ENCODE results near the gene BIRC6.
"Not testable (repeated sequence)": the region's sequence is repeated elsewhere in the genome, so short reads cannot be mapped to it uniquely, and the experiment has no call there.

The BIRC6 gene

DNA sequence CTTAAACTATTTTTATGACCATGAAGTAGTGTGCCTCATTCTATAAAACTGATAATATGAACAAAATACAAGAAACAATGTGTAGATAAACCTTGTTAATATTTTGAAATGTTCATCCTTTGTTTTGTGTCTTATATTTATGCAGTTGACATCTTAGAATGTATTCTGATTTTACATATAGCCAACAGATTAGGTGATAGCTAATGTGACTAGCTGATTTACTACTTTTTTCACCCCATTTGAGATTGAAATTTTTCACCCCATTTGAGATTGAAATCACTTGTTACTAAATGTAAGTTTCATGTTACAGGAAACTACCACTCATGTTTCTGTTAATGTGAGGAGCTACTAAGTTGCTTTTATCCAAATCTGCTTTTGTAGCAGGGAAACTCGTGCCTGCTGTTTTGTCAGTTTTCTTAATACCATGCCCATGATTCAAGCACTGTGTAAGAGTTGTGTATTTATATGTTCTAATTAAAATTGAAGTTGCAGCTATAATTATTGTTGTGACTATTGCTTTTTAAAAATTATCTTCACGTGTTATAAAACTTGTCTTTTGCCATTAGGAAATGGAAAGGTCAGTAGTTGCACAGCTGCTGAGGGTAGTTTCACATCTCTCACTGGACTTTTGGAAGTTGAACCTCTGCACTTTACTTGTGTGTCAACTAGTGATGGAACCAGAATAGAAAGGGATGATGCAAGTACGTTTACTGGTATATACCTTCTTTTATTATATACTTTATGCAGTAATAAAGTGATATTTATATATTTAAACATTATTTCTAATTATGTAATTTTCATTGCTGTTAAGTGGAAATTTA lies 96.6 kb downstream of the BIRC6 start:
- no peak for DNase-seq

DNA sequence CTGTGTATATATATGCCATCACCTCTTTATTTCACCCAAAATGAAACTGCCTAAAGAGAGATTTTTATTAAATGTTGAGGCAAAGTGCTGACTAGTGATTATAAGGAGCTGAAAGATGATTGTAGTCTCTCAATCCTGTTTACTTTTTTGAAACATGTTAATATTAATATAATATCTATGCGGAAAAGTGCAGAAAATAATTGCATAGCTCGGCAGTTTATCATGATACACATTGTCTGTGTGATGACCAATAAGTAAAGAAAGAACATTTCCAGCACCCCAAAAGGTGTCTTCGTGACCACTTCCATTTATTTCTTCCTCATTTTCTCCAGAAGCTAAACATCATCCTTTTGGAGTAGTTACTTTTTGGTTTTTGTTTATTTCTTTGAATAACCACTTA lies 99.0 kb downstream of the BIRC6 start:
- DNase-seq: no peak

DNA sequence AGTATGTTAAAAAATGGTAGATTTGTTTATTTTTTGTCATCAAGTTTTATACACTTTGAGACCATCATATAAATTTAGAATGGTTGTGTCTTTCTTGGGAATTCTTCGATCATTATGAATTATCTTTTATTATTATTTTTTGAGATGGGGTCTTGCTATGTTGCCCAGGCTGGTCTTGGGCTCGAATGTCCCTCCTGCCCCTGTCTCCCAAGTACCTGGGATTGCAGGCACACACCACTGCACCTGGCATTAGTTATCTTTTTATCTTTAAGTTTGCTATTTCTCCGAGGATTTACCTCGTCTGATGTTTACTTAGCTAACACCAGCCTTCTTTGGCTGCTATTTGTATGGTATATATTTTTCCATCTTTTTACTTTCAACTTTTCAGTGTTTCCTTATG lies 100.0 kb downstream of the BIRC6 start:
- no peak for DNase-seq

DNA sequence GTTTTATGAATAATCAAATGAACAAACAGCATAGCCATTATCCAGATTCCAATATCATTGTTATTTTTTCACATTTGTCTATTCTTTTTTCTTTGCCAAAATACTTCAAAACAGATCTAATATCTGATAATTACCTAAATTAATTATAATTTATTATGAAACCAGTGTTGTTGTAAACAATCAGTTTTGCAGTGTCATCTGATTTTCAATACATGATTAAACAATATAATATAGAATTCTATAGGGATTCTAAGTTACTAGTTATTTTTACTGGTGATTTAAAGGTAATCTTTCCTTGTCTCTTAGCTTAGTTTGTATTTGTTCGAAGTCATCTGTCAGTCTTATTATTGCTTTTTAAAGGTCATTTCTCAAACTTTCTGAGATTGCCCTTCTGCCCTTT lies 101.0 kb downstream of the BIRC6 start:
- no peak for DNase-seq

DNA sequence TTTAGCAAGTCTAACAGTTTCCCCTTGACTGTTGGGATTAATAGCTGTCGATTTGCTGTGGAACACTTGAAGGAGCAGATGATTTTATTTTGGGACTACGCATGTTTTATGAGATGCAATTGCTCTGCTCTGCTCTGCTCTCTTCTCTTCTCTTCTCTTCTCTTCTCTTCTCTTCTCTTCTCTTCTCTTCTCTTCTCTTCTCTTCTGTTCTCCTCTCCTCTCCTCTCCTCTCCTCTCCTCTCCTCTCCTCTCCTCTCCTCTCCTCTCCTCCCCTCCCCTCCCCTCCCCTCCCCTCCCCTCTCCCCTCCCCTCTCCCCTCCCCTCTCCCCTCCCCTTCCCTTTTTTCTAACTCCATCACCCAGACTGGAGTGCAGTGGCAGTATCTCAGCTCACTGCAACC lies 104.0 kb downstream of the BIRC6 start:
- DNase-seq: not testable (repeated sequence)

DNA sequence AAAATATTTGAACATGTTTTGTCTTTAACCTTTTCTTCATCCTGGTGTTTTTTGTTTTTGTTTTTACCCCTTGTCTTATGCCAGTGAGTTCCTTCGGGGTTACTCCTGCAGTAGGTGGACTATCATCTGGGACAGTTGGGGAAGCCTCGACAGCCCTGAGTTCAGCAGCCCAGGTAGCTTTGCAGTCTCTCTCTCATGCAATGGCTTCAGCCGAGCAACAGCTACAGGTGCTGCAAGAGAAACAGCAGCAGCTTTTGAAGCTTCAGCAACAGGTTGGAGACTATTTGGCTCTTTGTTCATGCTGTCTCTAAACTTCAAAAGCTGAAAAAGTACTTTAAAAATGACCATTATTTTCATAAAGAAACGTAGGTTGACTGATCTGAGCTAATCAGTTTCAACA lies 106.3 kb downstream of the BIRC6 start:
- DNase-seq: no peak

DNA sequence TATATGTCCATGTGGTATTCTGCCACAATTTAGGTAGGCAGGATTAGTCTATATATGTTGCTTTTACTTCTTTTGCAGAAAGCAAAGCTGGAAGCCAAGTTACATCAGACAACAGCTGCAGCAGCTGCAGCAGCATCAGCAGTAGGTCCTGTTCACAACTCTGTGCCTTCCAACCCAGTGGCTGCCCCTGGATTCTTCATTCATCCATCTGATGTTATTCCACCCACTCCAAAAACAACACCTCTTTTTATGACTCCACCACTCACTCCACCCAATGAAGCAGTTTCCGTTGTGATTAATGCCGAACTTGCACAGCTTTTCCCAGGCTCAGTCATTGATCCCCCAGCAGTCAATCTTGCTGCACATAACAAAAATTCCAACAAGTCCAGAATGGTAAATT lies 107.6 kb downstream of the BIRC6 start:
- no peak for DNase-seq

DNA sequence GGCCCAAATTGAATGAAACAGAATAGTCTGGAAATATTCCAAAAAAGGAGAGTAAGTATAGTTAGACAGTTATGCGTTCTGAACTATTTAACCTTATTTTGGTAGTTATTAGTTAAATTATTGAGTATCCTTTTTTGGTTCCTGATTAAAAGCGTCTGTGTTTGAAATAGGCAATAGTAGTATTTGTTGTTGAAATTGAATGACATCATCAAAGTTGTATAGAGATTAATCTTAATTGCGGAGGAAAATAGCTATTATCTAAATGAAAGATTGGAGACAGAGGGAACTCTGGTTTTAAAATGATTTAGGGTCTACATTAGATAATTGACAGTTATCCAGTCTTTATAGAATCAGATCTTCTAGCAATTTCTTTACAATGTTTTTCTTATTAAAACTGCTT lies 115.8 kb downstream of the BIRC6 start:
- DNase-seq: no peak

DNA sequence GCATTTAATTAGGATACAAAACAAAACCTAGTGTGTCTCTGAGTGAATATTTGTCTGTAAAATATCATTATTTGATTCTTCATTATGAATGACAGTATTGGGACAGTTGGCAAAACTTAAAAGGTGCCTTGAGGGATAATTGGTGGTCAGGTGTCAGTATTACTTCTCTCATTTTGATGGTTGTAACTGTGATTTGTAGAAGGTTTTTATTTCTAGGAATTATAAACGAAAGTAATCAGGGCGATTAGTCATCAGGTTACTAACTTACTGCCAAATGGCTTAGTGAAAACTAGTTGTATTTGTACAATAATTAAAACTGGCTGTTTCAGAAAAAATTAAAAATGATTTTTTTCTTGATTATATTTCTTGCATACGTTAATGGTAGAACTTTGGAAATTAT lies 117.6 kb downstream of the BIRC6 start:
- no peak for DNase-seq

DNA sequence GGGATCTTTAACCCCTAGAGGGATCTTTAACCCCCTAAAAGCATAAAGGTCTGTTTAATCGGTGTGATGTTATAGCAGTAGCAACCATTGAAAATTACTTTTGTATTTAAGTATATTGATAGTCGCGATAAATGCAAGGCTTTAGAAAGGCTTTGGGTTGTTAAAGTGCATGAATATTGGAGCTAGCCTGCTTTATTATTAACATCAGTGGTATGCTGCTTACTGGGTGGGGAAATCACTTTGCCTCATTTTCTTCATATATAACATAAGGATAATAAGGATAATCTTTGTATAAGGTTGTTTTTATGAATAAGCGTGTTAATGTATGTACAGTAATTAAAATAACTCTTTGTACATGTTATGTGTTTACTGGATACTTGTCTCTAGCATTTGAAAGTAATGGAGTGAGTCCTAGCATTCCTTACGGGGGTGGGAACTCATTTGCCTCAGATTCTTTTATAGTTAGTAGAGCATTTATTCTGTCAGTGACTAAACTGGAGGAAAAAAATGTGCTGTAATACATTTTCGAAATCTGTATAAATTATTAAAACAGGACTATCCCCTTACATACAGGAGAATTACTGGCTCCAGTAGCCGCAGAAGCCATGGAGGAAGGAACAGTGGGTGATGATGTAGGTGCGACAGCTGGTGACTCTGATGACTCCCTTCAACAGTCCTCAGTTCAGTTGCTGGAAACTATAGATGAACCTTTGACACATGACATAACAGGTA lies 122.2 kb downstream of the BIRC6 start:
- DNase-seq: no peak

DNA sequence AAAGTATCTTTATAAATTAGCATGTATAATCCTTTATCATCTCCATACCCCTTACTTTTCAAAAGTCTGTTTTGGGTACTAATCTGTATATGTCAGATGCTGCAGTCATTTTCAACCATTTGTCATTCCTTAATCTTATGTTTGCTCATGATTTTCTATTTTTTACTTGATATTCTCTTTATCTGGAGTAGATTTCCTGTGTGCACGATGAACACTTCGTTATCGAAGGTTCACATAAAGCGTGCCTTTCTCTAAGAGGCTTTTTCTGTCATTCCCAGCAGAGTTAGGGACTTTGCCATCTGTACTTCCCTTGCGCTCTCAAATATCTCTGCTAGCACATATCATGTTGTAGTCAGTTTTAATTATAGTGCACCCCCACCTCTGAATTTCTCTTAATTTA lies 123.2 kb downstream of the BIRC6 start:
- DNase-seq: no peak

DNA sequence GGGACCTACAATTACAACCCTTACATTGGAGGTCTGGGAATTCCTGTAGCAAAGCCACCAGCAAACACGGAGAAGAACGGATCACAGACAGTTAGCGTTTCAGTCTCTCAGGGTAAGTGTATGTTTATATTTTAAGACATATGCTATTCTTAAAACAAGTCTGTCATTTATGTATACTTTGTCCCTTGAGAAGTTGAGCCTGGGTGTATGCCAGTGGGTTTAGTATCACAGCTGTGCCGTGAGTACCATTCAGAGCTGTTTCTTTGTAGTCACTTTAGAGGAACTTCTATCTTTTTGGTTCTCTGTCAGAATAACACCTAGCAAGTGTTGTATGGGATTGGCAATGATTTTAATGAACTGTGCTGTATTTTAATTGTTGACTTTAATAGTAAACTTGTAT lies 125.6 kb downstream of the BIRC6 start:
- DNase-seq: no peak

DNA sequence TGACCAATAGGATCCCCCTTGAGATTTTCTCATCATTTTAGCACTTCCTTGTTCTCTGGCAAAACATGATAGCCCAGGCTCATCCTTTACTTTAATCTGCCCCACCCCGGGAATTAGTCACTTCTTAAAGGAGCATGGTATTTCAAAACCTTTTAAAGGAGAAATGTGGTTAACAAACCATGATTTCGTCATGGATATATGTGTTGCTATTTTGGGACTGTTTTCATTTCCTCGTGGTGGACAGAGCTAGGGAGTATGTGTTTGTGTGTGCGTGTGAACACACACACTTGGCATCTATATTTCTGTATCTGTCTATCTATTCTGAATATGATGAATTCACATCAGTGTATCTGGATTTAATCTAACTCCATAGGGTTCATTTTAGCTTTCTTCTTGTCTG lies 128.1 kb downstream of the BIRC6 start:
- peak; percentile 97 for DNase-seq

DNA sequence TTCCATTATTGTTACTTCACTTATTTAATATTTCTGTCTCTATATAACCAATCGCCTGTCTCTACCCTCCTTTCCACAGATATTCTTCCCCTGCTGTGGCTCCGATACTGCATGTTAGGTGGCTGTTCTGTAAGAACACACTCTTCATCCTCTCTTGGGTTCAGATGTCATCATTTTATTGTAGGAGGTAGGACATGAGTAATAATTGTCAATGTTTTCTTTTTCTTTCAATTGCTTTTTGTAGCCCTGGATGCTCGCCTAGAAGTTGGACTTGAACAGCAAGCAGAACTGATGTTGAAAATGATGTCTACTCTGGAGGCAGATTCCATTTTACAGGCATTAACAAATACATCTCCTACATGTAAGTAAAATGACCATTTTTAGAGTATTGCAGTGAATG lies 128.6 kb downstream of the BIRC6 start:
- DNase-seq: peak; percentile 43

DNA sequence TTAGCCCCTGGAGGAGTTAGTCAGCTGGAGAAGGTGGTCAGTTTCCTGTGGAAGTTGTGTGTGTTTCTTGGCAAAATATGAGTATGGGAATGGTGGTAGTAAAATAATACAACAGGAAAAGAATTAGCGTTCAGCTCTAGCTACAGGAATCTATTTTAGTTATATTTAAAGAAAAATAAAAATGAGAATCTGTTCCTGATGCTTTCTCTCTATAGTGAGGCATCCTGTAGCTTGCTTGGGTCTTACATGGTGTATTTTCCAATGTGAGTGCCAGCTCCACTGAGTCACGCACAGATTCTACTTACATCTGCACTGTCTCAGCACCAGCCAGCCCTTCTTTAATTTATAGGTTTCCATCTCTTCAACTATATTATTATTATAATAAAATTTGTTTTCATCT lies 132.2 kb downstream of the BIRC6 start:
- no peak for DNase-seq

DNA sequence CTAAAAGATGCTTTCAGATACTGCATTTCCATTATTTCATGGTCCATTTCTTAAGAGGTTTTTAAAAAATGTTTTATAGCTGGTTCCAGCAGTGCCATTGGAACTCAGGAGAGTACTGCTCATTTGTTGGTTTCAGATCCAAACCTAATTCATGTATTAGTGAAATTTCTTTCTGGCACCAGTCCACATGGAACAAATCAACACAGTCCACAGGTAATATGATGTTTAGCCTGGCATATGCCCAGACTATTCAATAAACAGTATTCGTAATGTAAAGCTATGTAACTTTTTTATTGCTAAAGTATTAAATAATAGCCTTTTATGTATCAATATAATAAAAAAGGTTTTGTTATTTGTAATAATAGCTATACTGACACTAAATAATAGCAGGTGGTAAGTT lies 134.5 kb downstream of the BIRC6 start:
- no peak for DNase-seq

DNA sequence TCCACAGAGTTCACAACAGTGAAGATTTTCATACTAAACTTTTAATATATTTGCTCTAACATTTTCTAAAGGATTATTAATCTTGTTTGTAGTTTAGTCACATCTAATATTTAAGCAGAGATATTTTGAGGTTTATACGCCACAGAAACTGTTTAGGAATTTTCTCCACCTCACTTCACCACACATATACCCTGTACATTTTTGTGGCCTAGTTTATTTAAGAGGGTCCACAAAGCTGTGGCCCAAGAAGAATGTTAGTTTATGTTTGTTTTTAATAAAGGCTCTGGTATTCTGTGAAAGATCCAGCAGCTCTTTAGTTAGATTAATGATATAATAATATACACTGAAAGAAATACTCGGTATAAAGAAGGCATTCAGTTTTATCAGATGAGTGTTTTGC lies 138.3 kb downstream of the BIRC6 start:
- no peak for DNase-seq

DNA sequence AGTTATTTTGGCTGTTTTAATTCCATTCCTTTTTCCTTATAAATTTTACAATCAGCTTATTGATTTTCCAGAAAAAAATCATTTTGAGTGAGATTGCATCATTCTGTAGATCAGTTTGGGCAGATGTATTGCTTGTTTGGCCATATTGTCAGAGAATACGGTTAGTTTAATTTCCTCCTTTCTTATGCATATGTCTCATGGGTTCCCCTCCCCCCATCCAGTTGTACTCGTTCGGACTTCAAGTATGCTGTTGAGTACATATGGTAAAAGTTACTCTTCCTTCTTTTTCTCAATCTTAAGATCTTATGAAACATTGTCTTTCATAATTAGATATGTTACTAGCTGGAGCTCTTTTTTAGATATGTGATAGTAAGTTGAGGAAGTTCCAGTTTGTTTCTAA lies 139.8 kb downstream of the BIRC6 start:
- peak; percentile 93 for DNase-seq

DNA sequence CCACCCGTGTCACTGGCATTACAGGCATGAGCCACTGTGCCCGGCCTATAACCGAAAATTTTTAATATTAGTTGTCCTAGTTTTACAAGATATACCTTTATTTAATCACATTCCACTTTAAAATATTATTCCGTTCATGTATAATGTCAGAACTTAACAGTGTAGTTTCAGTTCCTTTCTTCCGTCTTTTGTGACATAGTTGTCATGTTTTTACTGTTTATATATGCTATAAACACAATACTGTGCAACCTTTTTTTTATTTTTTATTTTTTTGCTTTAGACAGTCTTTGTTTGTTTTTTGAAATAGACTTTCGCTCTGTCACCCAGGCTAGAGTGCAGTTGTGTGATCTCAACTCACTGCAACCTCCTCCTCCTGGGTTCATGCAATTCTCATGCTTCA lies 141.5 kb downstream of the BIRC6 start:
- DNase-seq: peak; percentile 51

DNA sequence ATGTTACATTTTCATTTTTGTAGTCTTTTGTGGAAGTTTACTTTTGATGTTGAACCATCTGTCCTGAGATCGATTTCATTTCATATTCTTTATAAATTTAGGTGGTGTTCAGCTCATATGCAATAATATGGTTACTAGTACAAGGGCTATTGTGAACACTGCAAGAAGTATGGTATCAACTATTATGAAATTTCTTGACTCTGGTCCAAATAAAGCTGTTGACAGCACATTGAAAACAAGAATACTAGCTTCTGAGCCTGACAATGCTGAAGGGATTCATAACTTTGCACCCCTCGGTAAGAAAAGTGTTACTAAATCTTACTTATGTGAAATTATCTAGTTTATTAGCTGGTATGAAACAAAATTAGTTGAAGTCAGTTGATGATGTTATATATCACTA lies 146.1 kb downstream of the BIRC6 start:
- no peak for DNase-seq

DNA sequence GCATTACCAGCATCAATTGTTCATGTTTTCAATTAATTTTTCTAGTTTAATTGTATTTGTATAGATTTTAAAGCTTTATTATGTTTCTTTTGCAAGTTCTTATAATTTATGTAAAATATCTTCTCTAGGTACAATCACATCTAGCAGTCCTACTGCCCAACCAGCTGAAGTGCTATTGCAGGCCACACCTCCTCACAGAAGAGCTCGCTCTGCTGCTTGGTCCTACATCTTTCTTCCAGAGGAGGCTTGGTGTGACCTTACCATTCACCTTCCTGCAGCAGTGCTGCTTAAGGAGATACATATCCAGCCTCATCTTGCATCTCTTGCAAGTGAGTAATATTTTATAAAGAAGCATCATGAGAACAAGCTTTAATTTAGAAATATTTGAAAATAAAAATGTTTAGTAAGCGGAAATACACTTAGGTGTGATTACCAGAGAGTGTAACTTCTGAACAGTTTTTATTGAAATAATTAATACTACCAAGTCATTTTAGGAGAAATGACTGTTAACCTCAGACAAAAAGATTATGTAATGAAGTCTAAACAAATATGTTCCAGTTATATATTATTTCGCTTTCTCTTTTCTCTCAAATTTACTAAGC lies 148.2 kb downstream of the BIRC6 start:
- no peak for DNase-seq

DNA sequence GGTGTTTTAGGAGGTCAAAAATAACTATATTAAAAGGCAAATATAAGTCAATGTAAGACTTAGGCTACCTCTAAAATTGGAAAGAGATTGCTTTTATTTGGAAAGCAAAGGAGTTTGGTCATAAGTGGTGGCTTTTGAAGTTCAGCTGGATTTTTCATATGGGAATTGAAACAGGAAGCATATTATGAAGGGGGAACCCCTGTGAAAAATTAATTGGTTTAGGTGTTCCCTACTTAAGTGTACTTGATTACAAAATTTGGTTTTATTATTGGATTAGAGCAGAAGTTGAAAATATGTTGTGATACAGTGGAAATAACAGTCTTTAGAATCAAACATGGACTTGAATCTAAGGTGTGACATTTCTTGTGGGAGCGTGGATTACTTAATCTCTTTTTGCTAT lies 149.6 kb downstream of the BIRC6 start:
- DNase-seq: peak; percentile 55

DNA sequence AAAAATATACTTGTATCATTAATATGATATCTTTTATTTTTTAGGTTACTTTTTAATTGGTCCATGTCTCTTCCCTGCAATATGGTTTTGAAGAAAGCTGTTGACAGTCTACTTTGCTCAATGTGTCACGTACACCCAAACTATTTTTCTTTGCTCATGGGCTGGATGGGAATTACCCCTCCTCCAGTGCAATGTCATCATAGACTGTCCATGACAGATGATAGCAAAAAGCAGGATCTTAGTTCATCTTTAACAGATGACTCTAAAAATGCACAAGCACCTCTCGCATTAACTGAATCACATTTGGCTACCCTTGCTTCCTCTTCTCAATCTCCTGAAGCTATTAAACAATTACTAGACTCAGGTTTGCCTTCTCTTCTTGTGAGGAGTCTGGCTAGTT lies 158.1 kb downstream of the BIRC6 start:
- peak; percentile 38 for DNase-seq

DNA sequence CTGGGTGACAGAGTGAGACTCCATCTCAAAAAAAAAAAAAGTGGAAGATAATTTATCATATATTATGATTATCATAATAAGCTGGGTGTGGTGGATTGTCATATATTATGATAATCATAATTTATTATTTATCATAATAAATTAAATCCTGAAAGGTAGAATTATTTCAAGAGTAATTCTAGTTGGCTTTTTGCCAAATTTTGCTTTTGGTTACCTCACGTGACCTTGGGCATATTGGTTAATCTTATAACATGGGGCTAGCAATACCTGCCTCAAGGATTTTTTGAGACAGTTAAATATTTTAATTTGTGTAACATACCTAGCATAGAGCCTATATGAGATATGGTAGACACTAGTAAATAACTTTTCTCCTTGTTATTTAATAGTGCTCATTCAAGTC lies 159.7 kb downstream of the BIRC6 start:
- no peak for DNase-seq

Data from inflammatory macrophage treated with lipopolysaccharide for 4 hours (primary cell).